H1 (cell line): ENCODE data around the gene LMX1A. TPM values are rescaled to one million over a fixed set of nuclear protein-coding genes. Genes with fewer than 3 reads are reported as not detected.

Experiments
- CTCF ChIA-PET: fragments of 300-600 bp; sonication (Branson Sonifier 250); formaldehyde crosslinking; loops from one replicate; lab custom pipeline; 2021; ENCODE audit not compliant: partially characterized antibody; lab: Charles Lee
- POLR2A ChIA-PET: fragments of 300-600 bp; sonication (Branson Sonifier 250); formaldehyde crosslinking; loops from one replicate; lab custom pipeline; 2021; ENCODE audit warnings: inconsistent platforms; ENCODE audit not compliant: partially characterized antibody; lab: Charles Lee
- DNase-seq, 2 experiments: peaks; one replicate each; pipeline versions ENCODE4 v3.0.0 to v3.0.0-alpha.2; 2010 to 2022; ENCODE audit warnings: low spot score in 2 of 2, low read depth in 1 of 2, mixed read lengths in 1 of 2
- FAIRE-seq: peaks from 2 replicates; lab custom pipeline; 2011; peaks lifted over from hg19 to GRCh38; lab: Jason Lieb, UNC
- H2AFZ ChIP-seq: 2 replicates; pipeline ENCODE4 v1.8.1; 2012; ENCODE audit warnings: low read length, inconsistent platforms
- H2AK5ac ChIP-seq: 2 replicates; pipeline ENCODE4 v1.6.1; 2013; ENCODE audit warnings: low read depth, low read length
- H2BK120ac ChIP-seq: replicated peaks from 2 replicates; pipeline ENCODE3; 2013; ENCODE audit warnings: low read depth, low read length, inconsistent platforms
- H2BK12ac ChIP-seq: 2 replicates; pipeline ENCODE4 v1.6.1; 2013; ENCODE audit warnings: low read depth, low read length
- H2BK15ac ChIP-seq: 2 replicates; pipeline ENCODE4 v1.6.1; 2013; ENCODE audit warnings: low read length
- H2BK20ac ChIP-seq: 2 replicates; pipeline ENCODE4 v1.6.1; 2013; ENCODE audit warnings: low read length
- H2BK5ac ChIP-seq: 2 replicates; pipeline ENCODE4 v1.6.1; 2013; ENCODE audit warnings: low read depth, low read length
- H3K14ac ChIP-seq: 2 replicates; pipeline ENCODE4 v1.6.1; 2013; ENCODE audit warnings: inconsistent platforms; ENCODE audit not compliant: insufficient read length
- H3K18ac ChIP-seq: 2 replicates; pipeline ENCODE4 v1.6.1; 2013; ENCODE audit warnings: low read length; ENCODE audit errors: extremely low read depth
- H3K23ac ChIP-seq: 2 replicates; pipeline ENCODE4 v1.6.1; 2013; ENCODE audit warnings: inconsistent platforms; ENCODE audit not compliant: insufficient read length
- H3K23me2 ChIP-seq: 2 replicates; pipeline ENCODE4 v1.6.1; 2013; ENCODE audit warnings: low read depth, low read length
- H3K27ac ChIP-seq: 2 replicates; pipeline ENCODE4 v1.6.1; 2011; ENCODE audit warnings: low read depth, low read length, inconsistent platforms
- H3K27me3 ChIP-seq, 4 experiments: replicated peaks in 1 of 4; 1 replicate in 1 of 4; 2 replicates in 3 of 4; pipeline versions ENCODE4 v1.6.1 to v1.8.1; 2011 to 2013; ENCODE audit warnings: low read length in 3 of 4, mild to moderate bottlenecking in 3 of 4, inconsistent platforms in 2 of 4, mixed read lengths in 2 of 4, moderate library complexity in 1 of 4; ENCODE audit not compliant: control insufficient read depth in 3 of 4, insufficient read depth in 3 of 4; ENCODE audit errors: extremely low read depth in 1 of 4
- H3K36me3 ChIP-seq, 4 experiments: 2 replicates each; pipeline versions ENCODE4 v1.6.1 to v1.8.1; 2011 to 2013; ENCODE audit warnings: mild to moderate bottlenecking in 4 of 4, low read length in 3 of 4, moderate library complexity in 2 of 4, control low read depth in 1 of 4, inconsistent platforms in 1 of 4; ENCODE audit not compliant: insufficient read depth in 4 of 4, control insufficient read depth in 2 of 4
- H3K4ac ChIP-seq: replicated peaks from 2 replicates; pipeline ENCODE3; 2013; ENCODE audit warnings: low read length, low read depth, mixed read lengths, inconsistent platforms; ENCODE audit not compliant: insufficient read length
- H3K4me1 ChIP-seq, 4 experiments: replicated peaks in 1 of 4; 1 replicate in 1 of 4; 2 replicates in 3 of 4; pipeline versions ENCODE4 v1.6.1 to v1.8.1; 2011 to 2013; ENCODE audit warnings: low read length in 3 of 4, inconsistent platforms in 2 of 4, mixed read lengths in 1 of 4; ENCODE audit not compliant: insufficient read depth in 4 of 4, control insufficient read depth in 3 of 4
- H3K4me2 ChIP-seq, 2 experiments: 2 replicates each; pipeline versions ENCODE4 v1.6.1 to v1.8.1; 2011 to 2013; ENCODE audit warnings: low read depth in 2 of 2, low read length in 2 of 2, control low read depth in 1 of 2, inconsistent platforms in 1 of 2, mild to moderate bottlenecking in 1 of 2; ENCODE audit not compliant: insufficient read depth in 1 of 2
- H3K4me3 ChIP-seq, 4 experiments: fragments of 200-600, 300-600 bp in 1 of 4; sonication (generic), shearing (Covaris generic), sonication (Bioruptor Twin) in 1 of 4; 2 replicates each; pipeline versions ENCODE4 v1.5.1 to v1.8.1; 2011 to 2016; ENCODE audit warnings: low read length in 4 of 4, low read depth in 3 of 4, control low read depth in 2 of 4, inconsistent platforms in 2 of 4, mild to moderate bottlenecking in 2 of 4, mixed read lengths in 1 of 4, moderate library complexity in 1 of 4; ENCODE audit not compliant: insufficient read depth in 2 of 4; ENCODE audit errors: extremely low read depth in 1 of 4
- H3K56ac ChIP-seq: replicated peaks from 2 replicates; pipeline ENCODE3; 2013; ENCODE audit warnings: low read depth, mild to moderate bottlenecking, mixed read lengths, low read length, inconsistent platforms; ENCODE audit not compliant: insufficient read length
- H3K79me1 ChIP-seq: 2 replicates; pipeline ENCODE4 v1.6.1; 2013; ENCODE audit warnings: low read depth, low read length, control low read depth
- H3K79me2 ChIP-seq, 2 experiments: 2 replicates each; pipeline versions ENCODE4 v1.6.1 to v1.8.1; 2012 to 2013; ENCODE audit warnings: low read length in 2 of 2, mild to moderate bottlenecking in 2 of 2, inconsistent platforms in 1 of 2; ENCODE audit not compliant: insufficient read depth in 2 of 2, control insufficient read depth in 1 of 2
- H3K9ac ChIP-seq, 4 experiments: replicated peaks in 1 of 4; 1 replicate in 1 of 4; 2 replicates in 3 of 4; pipeline versions ENCODE4 v1.6.1 to v1.8.1; 2011 to 2013; ENCODE audit warnings: low read depth in 3 of 4, low read length in 3 of 4, control low read depth in 2 of 4, mild to moderate bottlenecking in 2 of 4, moderate library complexity in 2 of 4, inconsistent platforms in 1 of 4; ENCODE audit errors: extremely low read depth in 1 of 4
- H3K9me3 ChIP-seq, 2 experiments: 2 replicates each; pipeline versions ENCODE4 v1.6.1 to v1.8.1; 2012 to 2013; ENCODE audit warnings: mild to moderate bottlenecking in 2 of 2, moderate library complexity in 2 of 2, control low read depth in 1 of 2, inconsistent platforms in 1 of 2, low read depth in 1 of 2, low read length in 1 of 2, mixed read lengths in 1 of 2; ENCODE audit not compliant: insufficient read depth in 2 of 2
- H4K20me1 ChIP-seq, 2 experiments: replicated peaks in 1 of 2; 2 replicates each; pipeline versions ENCODE3 to v1.8.1; 2011 to 2013; ENCODE audit warnings: inconsistent platforms in 2 of 2, low read length in 2 of 2, mild to moderate bottlenecking in 1 of 2; ENCODE audit not compliant: insufficient read depth in 2 of 2, control insufficient read depth in 1 of 2
- H4K5ac ChIP-seq: 2 replicates; pipeline ENCODE4 v1.6.1; 2013; ENCODE audit warnings: low read length, low read depth, mixed read lengths, inconsistent platforms; ENCODE audit not compliant: insufficient read length
- H4K8ac ChIP-seq: 2 replicates; pipeline ENCODE4 v1.8.0; 2013; ENCODE audit warnings: mild to moderate bottlenecking, moderate library complexity, low read length, inconsistent platforms; ENCODE audit not compliant: insufficient read depth; ENCODE audit errors: extremely low read depth
- H4K91ac ChIP-seq: replicated peaks from 2 replicates; pipeline ENCODE3; 2013; ENCODE audit warnings: low read length, mixed read lengths, inconsistent platforms; ENCODE audit not compliant: insufficient read length
- CEBPB ChIP-seq: IDR thresholded peaks from 2 replicates; pipeline ENCODE4 v1.6.1; 2012; ENCODE audit warnings: low read depth, low read length
- CHD2 ChIP-seq: IDR thresholded peaks from 2 replicates; pipeline ENCODE4 v1.6.1; 2012; ENCODE audit warnings: low read length, improper control_type of control experiment
- CREB1 ChIP-seq: IDR thresholded peaks from 2 replicates; pipeline ENCODE4 v1.6.1; 2012; ENCODE audit warnings: inconsistent platforms
- GTF2F1 ChIP-seq: IDR thresholded peaks from 2 replicates; pipeline ENCODE4 v1.6.1; 2012; ENCODE audit warnings: low read depth, low read length, improper control_type of control experiment, borderline replicate concordance
- NANOG ChIP-seq: IDR thresholded peaks from 2 replicates; pipeline ENCODE4 v1.6.1; 2011; ENCODE audit warnings: low read length, low read depth, mild to moderate bottlenecking, inconsistent platforms; ENCODE audit not compliant: insufficient read depth, poor library complexity, severe bottlenecking
- POU5F1 ChIP-seq: IDR thresholded peaks from 2 replicates; pipeline ENCODE4 v1.6.1; 2011; ENCODE audit warnings: low read depth, mild to moderate bottlenecking, low read length, moderate library complexity
- SP1 ChIP-seq: IDR thresholded peaks from 2 replicates; pipeline ENCODE4 v1.6.1; 2011; ENCODE audit warnings: low read depth, low read length
- TAF7 ChIP-seq: optimal IDR thresholded peaks from 2 replicates; pipeline ENCODE3; 2011; ENCODE audit warnings: low read depth, mild to moderate bottlenecking, inconsistent platforms, low read length, moderate library complexity, borderline replicate concordance
- TCF12 ChIP-seq: IDR thresholded peaks from 2 replicates; pipeline ENCODE4 v1.6.1; 2011; ENCODE audit warnings: low read depth, mild to moderate bottlenecking, low read length
- TEAD4 ChIP-seq: IDR thresholded peaks from 2 replicates; pipeline ENCODE4 v1.6.1; 2012; ENCODE audit warnings: low read depth, low read length, inconsistent platforms, mixed read lengths
- USF2 ChIP-seq: IDR thresholded peaks from 2 replicates; pipeline ENCODE4 v1.6.1; 2011; ENCODE audit warnings: low read length, improper control_type of control experiment
- WGBS, 2 experiments: shearing (Covaris generic) in 1 of 2; methylation state at CpG; one replicate each; pipeline versions ENCODE4 v1.1.6 to v1.1.7; 2013 to 2015; ENCODE audit warnings: low lambda C conversion rate in 2 of 2, mixed read lengths in 2 of 2, inconsistent platforms in 1 of 2, low coverage in 1 of 2, missing lambda C conversion rate in 1 of 2; ENCODE audit not compliant: insufficient replicate concordance in 2 of 2, insufficient coverage in 1 of 2, insufficient read length in 1 of 2; ENCODE audit errors: extremely low coverage in 1 of 2, missing lambda C conversion rate in 1 of 2; 5-methylcytosine and 5-hydroxymethylcytosine counted together
- polyA plus RNA-seq, 7 experiments: library from polyadenylated mRNA; depleted of rRNA in 3 of 7; stranded (reverse) in 5 of 7; unstranded in 2 of 7; fragments of >200 nt in 5 of 7; fragments of 200-250 nt in 2 of 7; gene quantifications; 1 replicate in 5 of 7; 2 replicates in 1 of 7; 4 replicates in 1 of 7; pipeline versions ENCODE4 v1.2.1 to v1.2.3, GENCODE V29; 2011 to 2013; ENCODE audit warnings: missing spikeins in 2 of 7, mixed read lengths in 2 of 7
- total RNA-seq: library from RNA; stranded (reverse); fragmentation: NEBNext Ultra II Directional; extraction: Animal tissue kit (Norgen Biotek cat#: 25700); gene quantifications from 2 replicates; pipeline ENCODE4 v1.2.1, GENCODE V29; 2021

The LMX1A gene
- total and polyA plus RNA-seq, 2 of the 8 experiments (the other 6 are each of a cell fraction or from before 2014, with no cell fraction given) = not detected

- Histone ChIP-seq H3K4me3 (no peak overlapping the region), H3K4me1 (no peaks in the 10 kb centered on the region), H4K91ac (no peak overlapping the region), H4K20me1 (no peaks in the 10 kb centered on the region), H3K56ac (no peak overlapping the region), H4K8ac (no peak overlapping the region), H3K79me1 (no peaks in the 10 kb centered on the region), H3K27me3 (no peaks in the 10 kb centered on the region; a peak in 1 of 7 replicates), H3K4ac (no peak overlapping the region), H2AK5ac (no peak overlapping the region), H3K23ac (no peak overlapping the region), H2BK20ac (no peak overlapping the region), H2BK5ac (no peak overlapping the region), H3K14ac (no peak overlapping the region), H4K5ac (no peak overlapping the region), H3K23me2 (no peaks in the 10 kb centered on the region; the same call in 1 of the 2 replicates), H2BK15ac (no peak overlapping the region), H2AFZ (no peak overlapping the region), H3K9ac (no peak overlapping the region), H3K36me3 (no peaks in the 10 kb centered on the region), H3K27ac (no peak overlapping the region), H2BK120ac (no peak overlapping the region), H3K9me3 (peaks cover 11 to 23% of the 10 kb centered on the region in 2 experiments; a peak in 3 of 4 replicates), H3K4me2 (no peak overlapping the region), H3K79me2 (no peaks in the 10 kb centered on the region), H3K18ac (no peak overlapping the region), H2BK12ac (no peak overlapping the region)
- WGBS, 2 experiments = 78% methylated on average over 3 of the region's 3 CpGs; no CpG with 5 or more reads in 1 of the 2 experiments
- POLR2A ChIA-PET = no interaction called here
- FAIRE-seq (no peak), DNase-seq (no peak)
- TF ChIP-seq NANOG (no peak), TAF7 (no peak), SP1 (no peak), CREB1 (no peak), POU5F1 (no peak), GTF2F1 (no peak), CHD2 (no peak), TEAD4 (no peak), CEBPB (no peak), TCF12 (no peak), USF2 (no peak)
- CTCF ChIA-PET = no interaction called here
Observed at GRCh38 chr1:165182975-165183374, 173.5 kb downstream of the LMX1A start.
